Transverse colon (tissue), 4 donors: Measurements from ENCODE around the gene TMEM187.

Source experiments
- CTCF ChIP-seq, 5 experiments: fragments of 200-600 bp in 3 of 5; fragments of 450-650 bp in 2 of 5; sonication (generic) in 3 of 5; IDR thresholded peaks; 1 replicate in 2 of 5; 2 replicates in 3 of 5; pipeline ENCODE4 v1.5.1; 2016 to 2017; ENCODE audit warnings: antibody characterized with exemption in 5 of 5, inconsistent platforms in 3 of 5, mild to moderate bottlenecking in 2 of 5, moderate library complexity in 1 of 5
- POLR2AphosphoS5 ChIP-seq, 3 donors: sonication (generic); formaldehyde crosslinking; IDR thresholded peaks; one replicate each; pipeline ENCODE4 v1.6.1; 2016; ENCODE audit warnings: antibody characterized with exemption in 3 of 3

DNA sequence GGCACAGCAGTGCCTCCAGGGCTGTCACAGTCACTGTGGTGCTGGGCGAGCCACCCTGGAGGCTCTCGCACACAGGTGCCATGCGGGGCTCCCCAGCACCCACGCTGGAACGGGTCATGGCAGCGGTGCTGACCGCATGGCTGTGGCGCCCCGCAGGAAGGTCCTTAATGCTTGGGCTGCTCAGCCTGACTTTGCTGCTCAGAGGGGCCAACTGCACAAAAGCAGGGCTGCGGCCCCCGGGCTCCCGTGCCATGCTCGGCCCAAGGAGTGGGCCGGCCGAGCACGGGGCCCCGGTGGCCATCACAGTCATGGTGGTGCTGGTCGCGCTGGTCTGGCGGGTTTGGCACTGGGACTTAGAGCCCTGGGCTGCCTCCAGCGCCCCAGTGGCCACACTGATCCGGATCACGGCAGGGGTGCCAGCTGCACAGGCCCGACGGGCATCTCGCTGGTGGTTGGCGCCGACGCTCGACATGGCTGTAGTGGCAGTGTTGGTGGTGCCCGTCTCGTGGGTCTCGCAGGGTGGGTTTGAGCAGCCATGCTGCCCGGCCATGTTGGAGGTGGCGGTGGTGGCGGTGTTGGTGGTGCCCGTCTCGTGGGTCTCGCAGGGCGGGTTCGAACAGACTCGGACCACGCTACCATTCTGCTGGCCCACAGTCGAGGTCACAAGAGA lies 17.9 kb upstream of the TMEM187 start:
- TF ChIP-seq CTCF (IDR thresholded peaks at IDR 0.05): no peak
- TF ChIP-seq POLR2AphosphoS5 (IDR thresholded peaks at IDR 0.05): no peak
